Epithelial cell of proximal tubule (primary cell): ENCODE measurements around the gene ZNF385A. TPM values are rescaled to one million over a fixed set of nuclear protein-coding genes. Genes with fewer than 3 reads are reported as not detected.
A peak's percentile ranks its signal among the peaks of the same experiment; 100 is the strongest.

Source experiments
- DNase-seq: peaks from one replicate; pipeline ENCODE4 v3.0.0-alpha.2; 2011; ENCODE audit warnings: low read depth
- H3K4me3 ChIP-seq: 2 replicates; pipeline ENCODE4 v1.5.1; 2011; ENCODE audit warnings: low read depth, mild to moderate bottlenecking, low read length
- total RNA-seq: library from RNA; depleted of rRNA; stranded (reverse); fragments of >200 nt; gene quantifications from 2 replicates; pipeline ENCODE4 v1.2.3, GENCODE V29; 2015
- TF ChIP-seq, protein P1 (sequence below): conservative IDR thresholded peaks from 2 replicates; pipeline ENCODE4 v1.5.1; 2012; ENCODE audit warnings: low read depth, mild to moderate bottlenecking, low read length

Gene ZNF385A
- total RNA-seq, 1 donor from 2014 or later = 3.9 TPM

DNA sequence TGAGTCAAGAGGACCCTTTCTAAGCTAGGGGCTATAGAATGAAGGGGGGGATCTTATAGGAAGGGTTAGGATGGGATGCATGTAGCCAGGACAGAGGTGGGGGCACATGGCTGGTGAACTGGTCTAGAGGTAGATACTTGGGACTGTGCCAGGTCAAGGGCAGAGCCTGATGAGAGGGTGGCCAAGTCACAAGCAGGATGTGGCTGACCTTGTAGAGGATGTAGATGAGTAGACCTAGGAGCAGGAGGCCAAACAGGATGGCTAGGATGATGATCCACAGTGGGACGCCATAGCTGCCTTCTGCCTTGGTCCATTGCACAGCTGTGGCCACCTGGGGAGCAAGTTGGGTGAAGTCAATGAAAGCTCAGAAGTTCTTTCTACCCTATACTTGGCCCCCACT is 12.6 kb upstream of the ZNF385A start:
- no peak overlapping the region for H3K4me3 ChIP-seq
- TF ChIP-seq, protein P1, sequence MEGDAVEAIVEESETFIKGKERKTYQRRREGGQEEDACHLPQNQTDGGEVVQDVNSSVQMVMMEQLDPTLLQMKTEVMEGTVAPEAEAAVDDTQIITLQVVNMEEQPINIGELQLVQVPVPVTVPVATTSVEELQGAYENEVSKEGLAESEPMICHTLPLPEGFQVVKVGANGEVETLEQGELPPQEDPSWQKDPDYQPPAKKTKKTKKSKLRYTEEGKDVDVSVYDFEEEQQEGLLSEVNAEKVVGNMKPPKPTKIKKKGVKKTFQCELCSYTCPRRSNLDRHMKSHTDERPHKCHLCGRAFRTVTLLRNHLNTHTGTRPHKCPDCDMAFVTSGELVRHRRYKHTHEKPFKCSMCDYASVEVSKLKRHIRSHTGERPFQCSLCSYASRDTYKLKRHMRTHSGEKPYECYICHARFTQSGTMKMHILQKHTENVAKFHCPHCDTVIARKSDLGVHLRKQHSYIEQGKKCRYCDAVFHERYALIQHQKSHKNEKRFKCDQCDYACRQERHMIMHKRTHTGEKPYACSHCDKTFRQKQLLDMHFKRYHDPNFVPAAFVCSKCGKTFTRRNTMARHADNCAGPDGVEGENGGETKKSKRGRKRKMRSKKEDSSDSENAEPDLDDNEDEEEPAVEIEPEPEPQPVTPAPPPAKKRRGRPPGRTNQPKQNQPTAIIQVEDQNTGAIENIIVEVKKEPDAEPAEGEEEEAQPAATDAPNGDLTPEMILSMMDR = no peak
- no peak for DNase-seq

DNA sequence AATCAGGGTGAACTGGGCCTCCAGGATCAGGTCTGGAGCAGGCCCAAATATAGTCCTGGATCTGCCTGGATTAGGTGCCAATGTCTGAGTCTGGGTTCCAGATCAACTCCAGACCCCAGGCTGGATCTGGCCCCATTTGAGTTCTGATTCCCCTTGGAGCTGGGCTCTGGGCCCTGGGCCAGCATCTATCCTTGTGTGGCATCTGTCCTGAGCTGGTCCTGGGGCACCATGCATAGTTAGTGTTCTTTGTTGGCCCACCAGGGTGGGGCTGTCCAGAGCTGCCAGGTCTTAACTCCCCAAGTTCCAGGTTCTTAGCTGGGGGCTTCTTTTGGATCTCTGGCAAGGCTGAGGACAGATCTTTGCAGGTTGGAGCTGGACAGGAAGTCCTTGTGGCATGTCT is 11.0 kb upstream of the ZNF385A start:
- TF ChIP-seq, protein P1 = no peak
- no peak overlapping the region for H3K4me3 ChIP-seq
- no peak for DNase-seq

DNA sequence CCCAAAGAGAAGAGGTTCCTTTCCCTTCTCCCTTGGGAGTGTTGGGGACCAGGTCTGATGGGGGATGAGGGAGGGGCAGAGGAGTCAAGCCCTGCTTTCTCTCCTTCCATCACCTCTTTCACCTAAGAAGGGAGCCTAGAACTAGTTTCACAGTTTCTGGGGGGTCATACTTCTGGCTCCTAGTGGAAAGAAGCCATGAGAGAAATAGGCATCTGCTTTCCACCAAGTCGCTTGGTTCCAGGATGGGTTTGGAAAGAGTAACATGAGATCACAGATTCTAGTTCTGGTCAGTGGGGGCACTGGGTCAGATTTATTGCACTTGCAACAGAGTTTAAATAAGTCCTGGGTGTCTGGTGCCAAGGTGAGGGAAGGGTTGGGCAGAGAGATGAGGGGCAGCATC is 10.5 kb upstream of the ZNF385A start:
- DNase-seq = no peak
- TF ChIP-seq, protein P1 = no peak
- no peak overlapping the region for H3K4me3 ChIP-seq

DNA sequence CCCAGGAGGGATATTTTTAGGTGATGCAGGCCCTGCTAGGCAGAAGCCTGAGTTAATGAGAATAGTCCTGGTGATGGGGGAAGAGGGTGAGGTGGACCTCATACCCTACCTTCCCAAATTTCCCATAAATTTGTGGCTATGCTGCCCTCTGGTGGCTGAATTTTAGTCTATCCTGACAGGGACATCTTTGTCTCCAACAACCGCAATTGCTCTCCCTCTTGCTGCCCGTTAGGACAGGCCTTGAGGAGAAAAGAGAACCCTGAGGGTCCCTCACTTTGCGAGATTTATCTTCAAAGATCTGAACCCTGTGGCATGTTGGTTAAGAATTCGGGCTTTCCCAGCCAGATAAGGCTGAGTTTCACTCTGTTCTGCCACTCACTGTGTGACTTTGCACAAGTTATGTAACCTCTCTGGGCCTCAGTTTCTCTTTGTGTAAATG is 9.8 kb upstream of the ZNF385A start:
- H3K4me3 ChIP-seq = no peak overlapping the region
- DNase-seq = no peak
- TF ChIP-seq, protein P1 = peak; percentile 79

DNA sequence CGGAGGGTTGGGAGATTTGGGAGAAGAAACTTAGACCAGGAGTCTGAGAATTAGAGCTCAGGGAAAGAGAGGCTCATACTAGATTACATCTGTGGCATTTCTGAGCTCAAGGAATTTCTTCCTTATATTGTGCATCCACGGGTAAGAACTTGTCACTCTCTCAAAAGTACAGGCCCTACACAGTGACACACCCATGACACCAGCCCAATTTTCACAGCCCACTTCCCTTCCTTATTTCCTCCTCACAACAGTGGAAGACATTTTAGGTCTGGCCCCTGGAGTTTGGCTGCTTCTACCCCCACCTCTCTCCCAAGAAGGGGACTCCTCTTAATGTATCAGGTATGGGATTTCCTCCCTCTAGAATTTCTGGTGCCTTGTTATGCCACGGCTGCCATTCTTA is 9.2 kb upstream of the ZNF385A start:
- TF ChIP-seq, protein P1 = no peak
- no peak for DNase-seq
- H3K4me3 ChIP-seq = no peak overlapping the region

DNA sequence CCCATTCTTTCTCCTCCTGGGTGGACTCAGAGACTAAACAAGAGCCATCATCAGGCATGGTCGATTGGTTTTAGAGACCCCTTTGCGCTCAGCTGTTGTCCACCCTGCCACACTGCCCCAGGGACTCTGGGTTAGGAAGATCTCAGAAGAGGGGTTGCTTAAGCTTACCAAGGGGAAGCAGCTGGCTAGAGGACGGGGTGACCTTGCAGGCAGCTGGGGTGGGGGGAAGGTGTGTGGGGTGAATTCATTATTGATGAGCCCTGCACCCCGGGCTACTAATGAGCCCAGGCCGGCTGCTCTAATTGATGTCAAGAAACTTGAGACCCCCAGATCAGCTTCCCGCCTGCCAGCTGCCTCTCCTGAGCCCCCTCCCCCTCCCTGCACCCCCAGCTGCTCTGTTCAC is 8.7 kb upstream of the ZNF385A start:
- H3K4me3 ChIP-seq = no peak overlapping the region

More for the DNA sequence above, 8.7 kb upstream of the ZNF385A start:
- TF ChIP-seq, protein P1 = no peak
- DNase-seq = no peak
